GM12878 (cell line): ENCODE measurements around the gene TM9SF4. TPM values are rescaled to one million over a fixed set of nuclear protein-coding genes. Genes with fewer than 3 reads are reported as not detected.

Experiments used
- ATAC-seq: fragments of 200-7000 bp; cut with Tn5 transposase; 3 replicates; pipeline ENCODE4 v1.9.1; 2020; ENCODE audit warnings: mild to moderate bottlenecking, moderate library complexity
- BruUV-seq: library from RNA; stranded (reverse); fragments of 400-500 nt; replicated peaks from 2 replicates; lab custom pipeline; 2021; lab: Mats Ljungman, UMichigan
- CTCF ChIA-PET: fragments of 300-600 bp; sonication (Branson Sonifier 250); formaldehyde crosslinking; extraction: SDS; loops from one replicate; lab custom pipeline; 2021; ENCODE audit warnings: inconsistent platforms; lab: Yijun Ruan, JAX
- POLR2A ChIA-PET: fragments of 350-600 bp; formaldehyde crosslinking; extraction: SDS; loops from one replicate; lab custom pipeline; 2021; ENCODE audit warnings: inconsistent platforms; lab: Charles Lee
- RAD21 ChIA-PET: fragments of 300-600 bp; sonication (Branson Sonifier 250); formaldehyde crosslinking; loops from one replicate; lab custom pipeline; 2023; ENCODE audit warnings: antibody characterized with exemption; ENCODE audit not compliant: unreplicated experiment; lab: Charles Lee
- SMC1A ChIA-PET: fragments of 300-600 bp; sonication (Branson Sonifier 250); formaldehyde crosslinking; loops from one replicate; lab custom pipeline; 2023; ENCODE audit not compliant: unreplicated experiment, uncharacterized antibody; lab: Charles Lee
- DNase-seq: peaks from one replicate; pipeline ENCODE4 v3.0.0-alpha.2; 2011; ENCODE audit warnings: low read depth, low spot score
- FAIRE-seq: peaks from 3 replicates; lab custom pipeline; 2011; peaks lifted over from hg19 to GRCh38; lab: Jason Lieb, UNC
- H2AFZ ChIP-seq: 2 replicates; pipeline ENCODE4 v1.6.0; 2011; ENCODE audit warnings: low read depth, low read length, control low read depth; ENCODE audit not compliant: control insufficient read depth
- H3K27ac ChIP-seq: 2 replicates; pipeline ENCODE4 v1.5.1; 2011; ENCODE audit warnings: control low read depth; ENCODE audit not compliant: control insufficient read depth, insufficient read depth
- H3K27me3 ChIP-seq, 2 experiments: replicated peaks in 1 of 2; 2 replicates each; pipeline versions ENCODE4 v1.6.0 to v1.6.1; 2011; ENCODE audit warnings: low read length in 1 of 2; ENCODE audit not compliant: control insufficient read depth in 2 of 2, insufficient read depth in 2 of 2
- H3K36me3 ChIP-seq, 2 experiments: 2 replicates each; pipeline ENCODE4 v1.5.1; 2011; ENCODE audit warnings: low read length in 1 of 2; ENCODE audit not compliant: control insufficient read depth in 2 of 2, insufficient read depth in 2 of 2
- H3K4me1 ChIP-seq: 2 replicates; pipeline ENCODE4 v1.6.1; 2011; ENCODE audit warnings: mild to moderate bottlenecking, low read length, moderate library complexity, mixed read lengths; ENCODE audit not compliant: control insufficient read depth, insufficient read depth
- H3K4me2 ChIP-seq: 2 replicates; pipeline ENCODE4 v1.6.0; 2011; ENCODE audit warnings: control low read depth; ENCODE audit not compliant: control insufficient read depth, insufficient read depth
- H3K4me3 ChIP-seq: fragments of 200-600 bp; sonication (generic); 2 replicates; pipeline ENCODE4 v1.5.1; 2016
- H3K79me2 ChIP-seq: 2 replicates; pipeline ENCODE4 v1.6.0; 2011; ENCODE audit warnings: low read length; ENCODE audit not compliant: control insufficient read depth, insufficient read depth
- H3K9ac ChIP-seq: 2 replicates; pipeline ENCODE4 v1.8.0; 2011; ENCODE audit warnings: low read length, control low read depth, mixed read lengths; ENCODE audit not compliant: control insufficient read depth, insufficient read depth
- H3K9me3 ChIP-seq: replicated peaks from 3 replicates; pipeline ENCODE4 v1.5.1; 2011; ENCODE audit warnings: mild to moderate bottlenecking, low read length; ENCODE audit not compliant: control insufficient read depth, insufficient read depth
- H4K20me1 ChIP-seq: 2 replicates; pipeline ENCODE4 v1.6.0; 2011; ENCODE audit not compliant: control insufficient read depth, insufficient read depth
- BACH1 ChIP-seq: fragments of 450-650 bp; IDR thresholded peaks from 2 replicates; pipeline ENCODE4 v1.6.1; 2017; ENCODE audit warnings: mild to moderate bottlenecking, borderline replicate concordance
- CEBPB ChIP-seq, 2 experiments: fragments of 150-350 bp in 1 of 2; IDR thresholded peaks; 2 replicates each; pipeline ENCODE4 v1.6.1; 2012 to 2014; ENCODE audit warnings: low read depth in 2 of 2, low read length in 2 of 2, borderline replicate concordance in 1 of 2, inconsistent platforms in 1 of 2
- FOS ChIP-seq: IDR thresholded peaks from 3 replicates; pipeline ENCODE4 v1.6.1; 2011; ENCODE audit warnings: borderline replicate concordance; ENCODE audit not compliant: insufficient read length; ENCODE audit errors: extremely low read depth
- LARP7 ChIP-seq: fragments of 450-650 bp; IDR thresholded peaks from 2 replicates; pipeline ENCODE4 v1.6.1; 2017; ENCODE audit warnings: mild to moderate bottlenecking
- MYB ChIP-seq: fragments of 150-350 bp; IDR thresholded peaks from 2 replicates; pipeline ENCODE4 v1.6.1; 2014; ENCODE audit warnings: mild to moderate bottlenecking, low read depth, low read length, borderline replicate concordance
- SP1 ChIP-seq: IDR thresholded peaks from one replicate; pipeline ENCODE4 v1.6.1; 2011; ENCODE audit warnings: low read depth, low read length
- YBX1 ChIP-seq: fragments of 450-650 bp; IDR thresholded peaks from 2 replicates; pipeline ENCODE4 v1.6.1; 2016; ENCODE audit warnings: antibody characterized with exemption
- YY1 ChIP-seq: IDR thresholded peaks from 2 replicates; pipeline ENCODE4 v1.6.1; 2011; ENCODE audit warnings: low read depth, mild to moderate bottlenecking, low read length
- ZNF217 ChIP-seq: fragments of 450-650 bp; IDR thresholded peaks from 2 replicates; pipeline ENCODE4 v1.6.1; 2017; ENCODE audit warnings: antibody characterized with exemption, mild to moderate bottlenecking
- ZNF24 ChIP-seq: fragments of 450-650 bp; IDR thresholded peaks from 2 replicates; pipeline ENCODE4 v1.6.1; 2017; ENCODE audit warnings: antibody characterized with exemption, mild to moderate bottlenecking
- ZNF622 ChIP-seq: fragments of 450-650 bp; IDR thresholded peaks from 2 replicates; pipeline ENCODE4 v1.6.1; 2017; ENCODE audit warnings: mild to moderate bottlenecking, inconsistent platforms
- WGBS: methylation state at CpG from one replicate; pipeline ENCODE4 v1.1.6; 2016; ENCODE audit warnings: low lambda C conversion rate; ENCODE audit not compliant: insufficient replicate concordance, insufficient coverage; ENCODE audit errors: missing lambda C conversion rate; 5-methylcytosine and 5-hydroxymethylcytosine counted together
- in situ Hi-C: fragments of 300-500 bp; cut with MboI; formaldehyde crosslinking; loops from 9 replicates; pipeline ENCODE4 v1.14.3; 2018; ENCODE audit warnings: mixed read lengths
- intact Hi-C: fragments of 100-400 bp; cut with micrococcal nuclease; formaldehyde crosslinking; loops from one replicate; pipeline ENCODE4 v1.14.2; 2022; ENCODE audit not compliant: unreplicated experiment
- polyA plus RNA-seq, 11 experiments: library from polyadenylated mRNA; depleted of rRNA in 4 of 11; unstranded in 6 of 11; stranded (reverse) in 5 of 11; fragments of >200 nt; fragmentation: Nextera tagmentation in 4 of 11; fragmentation: Illumina TruSeq in 1 of 11; extraction: Ambion mirVana in 4 of 11; extraction: Trizol in 1 of 11; gene quantifications; 1 replicate in 1 of 11; 2 replicates in 10 of 11; pipeline versions ENCODE4 v1.2.1 to v1.2.3, GENCODE V29; 2011 to 2016; ENCODE audit warnings: inconsistent platforms in 2 of 11, missing spikeins in 2 of 11, low read depth in 1 of 11
- total RNA-seq, 4 experiments: library from RNA; depleted of rRNA in 3 of 4; stranded (reverse); fragments of >200 nt in 3 of 4; fragmentation: Illumina TruSeq in 1 of 4; extraction: Trizol in 1 of 4; gene quantifications; 2 replicates each; pipeline versions ENCODE4 v1.2.1 to v1.2.3, GENCODE V29; 2013 to 2021
- TF ChIP-seq, protein P1 (sequence below): IDR thresholded peaks from 2 replicates; pipeline ENCODE4 v1.6.1; 2012; ENCODE audit warnings: low read depth, low read length, improper control_type of control experiment
- TF ChIP-seq, protein P2 (sequence below): fragments of 450-650 bp; IDR thresholded peaks from 2 replicates; pipeline ENCODE4 v1.6.1; 2018; ENCODE audit warnings: borderline replicate concordance, mild to moderate bottlenecking; ENCODE audit not compliant: partially characterized antibody
- TF ChIP-seq, protein P3 (sequence below): IDR thresholded peaks from 2 replicates; pipeline ENCODE4 v1.6.1; 2012; ENCODE audit warnings: low read length, inconsistent platforms

Gene TM9SF4
- total and polyA plus RNA-seq, 10 of the 15 experiments (the other 5 are each of a cell fraction or from before 2014, with no cell fraction given): 8.5 to 47.8 (median 24.3) TPM

DNA sequence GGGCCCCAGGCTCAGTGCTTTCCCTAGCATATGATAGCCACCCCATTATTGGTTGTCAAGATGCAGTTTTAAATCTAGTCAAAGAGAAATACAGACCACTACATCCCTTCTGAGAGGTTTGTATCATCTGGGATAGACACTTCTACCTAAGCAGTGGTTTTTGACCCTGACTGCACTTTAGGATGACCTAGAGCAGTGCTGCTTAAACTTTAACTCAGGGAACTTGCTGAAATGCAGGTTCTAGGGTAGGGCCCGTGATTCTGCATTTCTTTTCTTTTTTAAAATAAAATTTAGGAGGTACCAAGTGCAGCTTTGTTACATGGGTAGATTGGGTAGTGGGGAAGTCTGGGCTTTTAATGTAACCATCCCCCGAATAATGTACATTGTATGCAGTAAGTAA is 18.7 kb downstream of the TM9SF4 start:
- no TSS peak for BruUV-seq
- in situ Hi-C loops (no loop called here), intact Hi-C loops (no loop called here)
- Histone ChIP-seq H3K27ac (no peak overlapping the region), H3K4me3 (no peak overlapping the region), H3K27me3 (no peaks in the 10 kb centered on the region), H3K4me2 (no peak overlapping the region), H3K36me3 (peaks cover 4% of the 10 kb centered on the region in 2 experiments; a peak in 3 of 4 replicates), H3K4me1 (peaks cover 15% of the 10 kb centered on the region), H3K9ac (no peak overlapping the region), H3K9me3 (no peaks in the 10 kb centered on the region), H4K20me1 (no peaks in the 10 kb centered on the region), H2AFZ (no peak overlapping the region), H3K79me2 (peaks cover 24% of the 10 kb centered on the region)
- DNase-seq (no peak), FAIRE-seq (no peak), ATAC-seq (no peak)
- 66% methylated on average over 2 of the region's 2 CpGs for WGBS
- ChIA-PET CTCF (interaction anchor here (0.8 to 1.4 kb wide), 4 partner anchors 9 to 36 kb away, joined by 3 to 7 read pairs (median 3); no protein-coding TSS in a partner anchor), RAD21 (no interaction called here), SMC1A (interaction anchor here (1.1 kb wide), 1 partner anchor 76 kb away, joined by 3 read pairs; no protein-coding TSS in a partner anchor), POLR2A (no interaction called here)
- TF ChIP-seq FOS (no peak), SP1 (no peak), YBX1 (no peak), ZNF24 (no peak), LARP7 (no peak), YY1 (no peak), MYB (no peak), BACH1 (no peak), ZNF217 (no peak)

DNA sequence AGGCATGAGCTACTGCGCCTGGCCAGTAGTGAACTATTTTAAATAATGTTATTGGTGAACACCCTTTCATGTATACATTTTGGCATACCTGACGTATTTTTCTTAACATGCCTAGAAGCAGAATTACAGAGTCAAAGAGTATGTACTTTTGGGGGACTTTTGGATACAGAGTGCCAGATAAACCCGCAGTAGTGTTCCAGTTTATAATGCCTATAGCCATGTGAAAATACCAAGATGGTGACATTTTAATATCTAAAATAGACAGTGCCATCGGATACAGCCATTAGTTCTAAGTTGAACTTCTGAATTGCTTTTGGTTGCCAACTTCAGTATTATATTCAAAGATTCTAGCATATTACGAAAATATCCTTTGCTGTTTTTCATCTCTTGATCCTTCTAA is 20.3 kb downstream of the TM9SF4 start:
- no TSS peak for BruUV-seq
- ATAC-seq (no peak), FAIRE-seq (no peak), DNase-seq (no peak)
- H3K79me2 ChIP-seq: peaks cover 29% of the 10 kb centered on the region
- no peaks in the 10 kb centered on the region; the same call in 1 of the 2 replicates for H4K20me1 ChIP-seq
- ChIA-PET RAD21 (no interaction called here), SMC1A (no interaction called here), CTCF (interaction anchor here (0.7 to 1.4 kb wide), 5 partner anchors 11 to 115 kb away, joined by 3 to 4 read pairs (median 3); no protein-coding TSS in a partner anchor), POLR2A (no interaction called here)
- H3K9me3 ChIP-seq: no peaks in the 10 kb centered on the region
- no peak overlapping the region for H3K27ac ChIP-seq
- H3K4me2 ChIP-seq: no peak overlapping the region
- in situ Hi-C loops: no loop called here
- no peak overlapping the region for H2AFZ ChIP-seq
- peaks cover 20% of the 10 kb centered on the region for H3K4me1 ChIP-seq
- intact Hi-C loops: no loop called here
- peaks cover 4 to 10% of the 10 kb centered on the region in 2 experiments; a peak in 3 of 4 replicates for H3K36me3 ChIP-seq
- WGBS: 98% methylated on average over 5 of the region's 5 CpGs
- H3K27me3 ChIP-seq: no peaks in the 10 kb centered on the region
- no peak overlapping the region for H3K4me3 ChIP-seq
- no peak overlapping the region for H3K9ac ChIP-seq
- TF ChIP-seq CEBPB (IDR thresholded peaks at IDR 0.05; ENCODE audit: borderline replicate concordance in 1 of 2, low read depth in 2 of 2, low read length in 2 of 2) (no peak), ZNF622 (no peak), ZNF24 (no peak)
- TF ChIP-seq, protein P1, sequence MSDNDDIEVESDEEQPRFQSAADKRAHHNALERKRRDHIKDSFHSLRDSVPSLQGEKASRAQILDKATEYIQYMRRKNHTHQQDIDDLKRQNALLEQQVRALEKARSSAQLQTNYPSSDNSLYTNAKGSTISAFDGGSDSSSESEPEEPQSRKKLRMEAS: no peak
- TF ChIP-seq, protein P2, sequence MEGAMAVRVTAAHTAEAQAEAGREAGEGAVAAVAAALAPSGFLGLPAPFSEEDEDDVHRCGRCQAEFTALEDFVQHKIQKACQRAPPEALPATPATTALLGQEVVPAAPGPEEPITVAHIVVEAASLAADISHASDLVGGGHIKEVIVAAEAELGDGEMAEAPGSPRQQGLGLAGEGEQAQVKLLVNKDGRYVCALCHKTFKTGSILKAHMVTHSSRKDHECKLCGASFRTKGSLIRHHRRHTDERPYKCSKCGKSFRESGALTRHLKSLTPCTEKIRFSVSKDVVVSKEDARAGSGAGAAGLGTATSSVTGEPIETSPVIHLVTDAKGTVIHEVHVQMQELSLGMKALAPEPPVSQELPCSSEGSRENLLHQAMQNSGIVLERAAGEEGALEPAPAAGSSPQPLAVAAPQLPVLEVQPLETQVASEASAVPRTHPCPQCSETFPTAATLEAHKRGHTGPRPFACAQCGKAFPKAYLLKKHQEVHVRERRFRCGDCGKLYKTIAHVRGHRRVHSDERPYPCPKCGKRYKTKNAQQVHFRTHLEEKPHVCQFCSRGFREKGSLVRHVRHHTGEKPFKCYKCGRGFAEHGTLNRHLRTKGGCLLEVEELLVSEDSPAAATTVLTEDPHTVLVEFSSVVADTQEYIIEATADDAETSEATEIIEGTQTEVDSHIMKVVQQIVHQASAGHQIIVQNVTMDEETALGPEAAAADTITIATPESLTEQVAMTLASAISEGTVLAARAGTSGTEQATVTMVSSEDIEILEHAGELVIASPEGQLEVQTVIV: no peak
- TF ChIP-seq, protein P3, sequence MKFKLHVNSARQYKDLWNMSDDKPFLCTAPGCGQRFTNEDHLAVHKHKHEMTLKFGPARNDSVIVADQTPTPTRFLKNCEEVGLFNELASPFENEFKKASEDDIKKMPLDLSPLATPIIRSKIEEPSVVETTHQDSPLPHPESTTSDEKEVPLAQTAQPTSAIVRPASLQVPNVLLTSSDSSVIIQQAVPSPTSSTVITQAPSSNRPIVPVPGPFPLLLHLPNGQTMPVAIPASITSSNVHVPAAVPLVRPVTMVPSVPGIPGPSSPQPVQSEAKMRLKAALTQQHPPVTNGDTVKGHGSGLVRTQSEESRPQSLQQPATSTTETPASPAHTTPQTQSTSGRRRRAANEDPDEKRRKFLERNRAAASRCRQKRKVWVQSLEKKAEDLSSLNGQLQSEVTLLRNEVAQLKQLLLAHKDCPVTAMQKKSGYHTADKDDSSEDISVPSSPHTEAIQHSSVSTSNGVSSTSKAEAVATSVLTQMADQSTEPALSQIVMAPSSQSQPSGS: no peak
